ENCODE results near the gene KLRC4. TPM values are rescaled to one million over a fixed set of nuclear protein-coding genes. Genes with fewer than 3 reads are reported as not detected.
"Not testable (repeated sequence)": the region's sequence is repeated elsewhere in the genome, so short reads cannot be mapped to it uniquely, and the experiment has no call there.

Gene KLRC4
- polyA plus RNA-seq, 1 donor from 2014 or later, result 8.2 TPM

DNA sequence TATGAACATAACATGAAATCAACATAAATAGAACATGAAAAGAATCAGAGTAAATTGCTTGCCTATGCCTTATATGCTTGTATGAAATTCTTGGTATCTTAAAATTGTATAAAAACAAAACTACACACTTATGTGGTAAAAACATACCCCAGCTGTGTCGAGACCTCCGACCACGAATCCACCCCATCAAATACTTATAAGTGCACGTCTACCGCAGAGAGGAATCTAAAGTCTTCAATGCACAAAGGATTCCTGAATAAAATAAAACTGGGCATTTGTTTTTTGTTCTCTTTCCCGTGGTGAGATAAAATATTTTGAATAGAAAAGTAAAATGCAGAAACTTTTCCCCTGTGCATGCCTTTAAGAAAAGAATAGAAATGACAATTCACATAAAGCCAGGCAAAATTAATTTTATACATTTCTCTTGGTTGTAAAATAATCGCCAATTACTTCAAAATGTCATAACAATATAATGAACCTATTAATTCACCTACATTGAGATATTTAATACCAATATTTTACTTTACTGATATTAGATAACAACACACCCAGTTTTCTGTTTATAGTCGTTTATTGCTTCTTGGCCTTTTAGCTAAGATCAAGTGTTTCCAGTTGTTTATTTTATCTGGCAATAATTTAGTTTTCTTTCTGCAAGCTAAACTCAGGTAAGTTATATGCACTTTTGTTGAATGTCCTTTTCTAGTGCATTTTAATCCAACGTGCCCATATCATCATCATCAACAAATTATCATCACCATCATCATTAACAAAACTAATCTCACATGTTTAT is 20.7 kb downstream of the KLRC4 start:
- H3K9me3 ChIP-seq (ENCODE audit: low read length), result no peaks in the 10 kb centered on the region
- no peaks in the 10 kb centered on the region for H3K36me3 ChIP-seq (ENCODE audit: insufficient read depth, low read length)
- no peak overlapping the region for H3K4me3 ChIP-seq (ENCODE audit: low read length)
- H3K27ac ChIP-seq (ENCODE audit: low read length), result no peak overlapping the region
- no peak overlapping the region for H2AFZ ChIP-seq (ENCODE audit: low read depth, low read length)
- H3K4me2 ChIP-seq (ENCODE audit: low read length), result no peak overlapping the region
- no peaks in the 10 kb centered on the region for H3F3A ChIP-seq (ENCODE audit: insufficient read depth, low read length, poor library complexity, severe bottlenecking)
- H4K20me1 ChIP-seq (ENCODE audit: insufficient read depth), result no peaks in the 10 kb centered on the region
- no peak overlapping the region for H3K9ac ChIP-seq (ENCODE audit: low read length)
- no peaks in the 10 kb centered on the region for H3K79me2 ChIP-seq (replicated peaks; ENCODE audit: insufficient read depth, low read length)
- TF ChIP-seq, protein P1, sequence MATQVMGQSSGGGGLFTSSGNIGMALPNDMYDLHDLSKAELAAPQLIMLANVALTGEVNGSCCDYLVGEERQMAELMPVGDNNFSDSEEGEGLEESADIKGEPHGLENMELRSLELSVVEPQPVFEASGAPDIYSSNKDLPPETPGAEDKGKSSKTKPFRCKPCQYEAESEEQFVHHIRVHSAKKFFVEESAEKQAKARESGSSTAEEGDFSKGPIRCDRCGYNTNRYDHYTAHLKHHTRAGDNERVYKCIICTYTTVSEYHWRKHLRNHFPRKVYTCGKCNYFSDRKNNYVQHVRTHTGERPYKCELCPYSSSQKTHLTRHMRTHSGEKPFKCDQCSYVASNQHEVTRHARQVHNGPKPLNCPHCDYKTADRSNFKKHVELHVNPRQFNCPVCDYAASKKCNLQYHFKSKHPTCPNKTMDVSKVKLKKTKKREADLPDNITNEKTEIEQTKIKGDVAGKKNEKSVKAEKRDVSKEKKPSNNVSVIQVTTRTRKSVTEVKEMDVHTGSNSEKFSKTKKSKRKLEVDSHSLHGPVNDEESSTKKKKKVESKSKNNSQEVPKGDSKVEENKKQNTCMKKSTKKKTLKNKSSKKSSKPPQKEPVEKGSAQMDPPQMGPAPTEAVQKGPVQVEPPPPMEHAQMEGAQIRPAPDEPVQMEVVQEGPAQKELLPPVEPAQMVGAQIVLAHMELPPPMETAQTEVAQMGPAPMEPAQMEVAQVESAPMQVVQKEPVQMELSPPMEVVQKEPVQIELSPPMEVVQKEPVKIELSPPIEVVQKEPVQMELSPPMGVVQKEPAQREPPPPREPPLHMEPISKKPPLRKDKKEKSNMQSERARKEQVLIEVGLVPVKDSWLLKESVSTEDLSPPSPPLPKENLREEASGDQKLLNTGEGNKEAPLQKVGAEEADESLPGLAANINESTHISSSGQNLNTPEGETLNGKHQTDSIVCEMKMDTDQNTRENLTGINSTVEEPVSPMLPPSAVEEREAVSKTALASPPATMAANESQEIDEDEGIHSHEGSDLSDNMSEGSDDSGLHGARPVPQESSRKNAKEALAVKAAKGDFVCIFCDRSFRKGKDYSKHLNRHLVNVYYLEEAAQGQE (IDR thresholded peaks at IDR 0.05; ENCODE audit: borderline replicate concordance), result no peak
- TF ChIP-seq, protein P2, sequence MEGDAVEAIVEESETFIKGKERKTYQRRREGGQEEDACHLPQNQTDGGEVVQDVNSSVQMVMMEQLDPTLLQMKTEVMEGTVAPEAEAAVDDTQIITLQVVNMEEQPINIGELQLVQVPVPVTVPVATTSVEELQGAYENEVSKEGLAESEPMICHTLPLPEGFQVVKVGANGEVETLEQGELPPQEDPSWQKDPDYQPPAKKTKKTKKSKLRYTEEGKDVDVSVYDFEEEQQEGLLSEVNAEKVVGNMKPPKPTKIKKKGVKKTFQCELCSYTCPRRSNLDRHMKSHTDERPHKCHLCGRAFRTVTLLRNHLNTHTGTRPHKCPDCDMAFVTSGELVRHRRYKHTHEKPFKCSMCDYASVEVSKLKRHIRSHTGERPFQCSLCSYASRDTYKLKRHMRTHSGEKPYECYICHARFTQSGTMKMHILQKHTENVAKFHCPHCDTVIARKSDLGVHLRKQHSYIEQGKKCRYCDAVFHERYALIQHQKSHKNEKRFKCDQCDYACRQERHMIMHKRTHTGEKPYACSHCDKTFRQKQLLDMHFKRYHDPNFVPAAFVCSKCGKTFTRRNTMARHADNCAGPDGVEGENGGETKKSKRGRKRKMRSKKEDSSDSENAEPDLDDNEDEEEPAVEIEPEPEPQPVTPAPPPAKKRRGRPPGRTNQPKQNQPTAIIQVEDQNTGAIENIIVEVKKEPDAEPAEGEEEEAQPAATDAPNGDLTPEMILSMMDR (IDR thresholded peaks at IDR 0.05; ENCODE audit: poor library complexity, severe bottlenecking), result no peak
- TF ChIP-seq RAD21 (conservative IDR thresholded peaks at IDR 0.05), result no peak
- no peak for TF ChIP-seq MXI1 (conservative IDR thresholded peaks at IDR 0.05; ENCODE audit: poor library complexity, severe bottlenecking)
- TF ChIP-seq TAF1 (IDR thresholded peaks at IDR 0.05; ENCODE audit: low read depth), result no peak
- no peak for TF ChIP-seq POLR2AphosphoS5 (IDR thresholded peaks at IDR 0.05)
- TF ChIP-seq SMC3 (conservative IDR thresholded peaks at IDR 0.05; ENCODE audit: poor library complexity), result no peak
- TF ChIP-seq EZH2 (IDR thresholded peaks at IDR 0.05; ENCODE audit: borderline replicate concordance, insufficient read depth, low read length, poor library complexity, severe bottlenecking), result no peak
- no peak for TF ChIP-seq EP300 (conservative IDR thresholded peaks at IDR 0.05; ENCODE audit: poor library complexity, severe bottlenecking)
- H3K9me2 ChIP-seq (ENCODE audit: insufficient read depth, low read length), result no peaks in the 10 kb centered on the region
- no peaks in the 10 kb centered on the region for H3K27me3 ChIP-seq (ENCODE audit: insufficient read depth, low read depth, low read length)

GRCh38 chr12:10387498-10387897 is 22.1 kb downstream of the KLRC4 start:
- H3K9ac ChIP-seq (ENCODE audit: low read length); H3F3A ChIP-seq (ENCODE audit: insufficient read depth, low read length, poor library complexity, severe bottlenecking); H3K4me2 ChIP-seq (ENCODE audit: low read length); H3K36me3 ChIP-seq (ENCODE audit: insufficient read depth, low read length); H2AFZ ChIP-seq (ENCODE audit: low read depth, low read length); H3K4me3 ChIP-seq (ENCODE audit: low read length); H3K9me3 ChIP-seq (ENCODE audit: low read length); H4K20me1 ChIP-seq (ENCODE audit: insufficient read depth); H3K9me2 ChIP-seq (ENCODE audit: insufficient read depth, low read length); H3K27me3 ChIP-seq (ENCODE audit: insufficient read depth, low read depth, low read length); H3K27ac ChIP-seq (ENCODE audit: low read length); H3K79me2 ChIP-seq (replicated peaks; ENCODE audit: insufficient read depth, low read length): not testable (repeated sequence)
